Thoracic aorta (tissue), 2 donors: ENCODE results near the gene HOXB2. TPM values are rescaled to one million over a fixed set of nuclear protein-coding genes. Genes with fewer than 3 reads are reported as not detected.
A peak's percentile ranks its signal among the peaks of the same experiment; 100 is the strongest.

Source experiments
- ATAC-seq: fragments of 150-250 bp; one replicate; pipeline ENCODE4 v1.8.0; 2017; ENCODE audit warnings: low read depth; ENCODE audit not compliant: insufficient number of reproducible peaks, low FRiP score
- DNase-seq: peaks from one replicate; pipeline ENCODE4 v3.0.0-alpha.2; 2020; ENCODE audit warnings: low spot score
- H3K27ac ChIP-seq, 2 donors: fragments of 200-600 bp; sonication (generic); 1 replicate in 1 of 2; 2 replicates in 1 of 2; pipeline ENCODE4 v1.5.1; 2016; ENCODE audit warnings: mild to moderate bottlenecking in 2 of 2, moderate library complexity in 2 of 2
- H3K27me3 ChIP-seq: fragments of 200-600 bp; sonication (generic); replicated peaks from 2 replicates; pipeline ENCODE4 v1.6.0; 2016; ENCODE audit warnings: mild to moderate bottlenecking; ENCODE audit not compliant: insufficient read depth
- H3K36me3 ChIP-seq: fragments of 200-600 bp; sonication (generic); one replicate; pipeline ENCODE4 v1.5.1; 2016
- H3K4me1 ChIP-seq, 2 donors: fragments of 200-600 bp; sonication (generic); 1 replicate in 1 of 2; 2 replicates in 1 of 2; pipeline versions ENCODE4 v1.5.1 to v1.6.0; 2016; ENCODE audit warnings: low read depth in 2 of 2, mild to moderate bottlenecking in 1 of 2; ENCODE audit not compliant: control insufficient read depth in 1 of 2
- H3K4me3 ChIP-seq: fragments of 200-600 bp; sonication (generic); 2 replicates; pipeline ENCODE4 v1.5.1; 2016; ENCODE audit warnings: mild to moderate bottlenecking
- H3K9me3 ChIP-seq: fragments of 200-600 bp; sonication (generic); 2 replicates; pipeline ENCODE4 v1.5.1; 2016
- CTCF ChIP-seq: fragments of 200-600 bp; sonication (generic); IDR thresholded peaks from one replicate; pipeline ENCODE4 v1.5.1; 2019; ENCODE audit warnings: antibody characterized with exemption
- total RNA-seq, 2 donors: library from RNA; depleted of rRNA; stranded (reverse); fragments of >200 nt; gene quantifications; one replicate each; pipeline versions ENCODE4 v1.1.0 to v1.2.3, GENCODE V29; 2016

Gene HOXB2
- total RNA-seq, 2 donors from 2014 or later, result 53.3 to 73.0 TPM

- peak overlapping the region; percentile 84 to 97 for H3K27ac ChIP-seq
- DNase-seq (no peak), ATAC-seq (no peak)
- no peaks in the 10 kb centered on the region for H3K36me3 ChIP-seq
- H3K4me3 ChIP-seq, result peak overlapping the region; percentile 72
- H3K4me1 ChIP-seq, result peaks cover 17 to 56% of the 10 kb centered on the region in 2 donors
- TF ChIP-seq CTCF, result no peak
- no peaks in the 10 kb centered on the region for H3K27me3 ChIP-seq
- no peaks in the 10 kb centered on the region for H3K9me3 ChIP-seq
These were observed 33.9 kb upstream of the HOXB2 start for GRCh38 chr17:48578616-48579470.

GRCh38 chr17:48577946-48578615 is 33.2 kb upstream of the HOXB2 start, which contains the start of gene HOXB4:
HOXB4 (minus strand) TSS chr17:48578350; CDS start chr17:48578319, 31 bp downstream.
- DNase-seq, result peak; percentile 64
- no peak for ATAC-seq
- no peak for TF ChIP-seq CTCF
- H3K4me3 ChIP-seq, result peak within 1 kb of the TSS; percentile 72
- peak within 1 kb of the TSS; percentile 89 to 97 for H3K27ac ChIP-seq
- H3K4me1 ChIP-seq, result peaks cover 20 to 57% of the 10 kb centered on the region in 2 donors
- no peaks in the 10 kb centered on the region for H3K36me3 ChIP-seq
- H3K27me3 ChIP-seq, result no peaks in the 10 kb centered on the region
- no peaks in the 10 kb centered on the region for H3K9me3 ChIP-seq

GRCh38 chr17:48577330-48577945 is 32.5 kb upstream of the HOXB2 start:
- peak overlapping the region; percentile 72 for H3K4me3 ChIP-seq
- peak; percentile 21 for ATAC-seq
- DNase-seq, result no peak
- H3K36me3 ChIP-seq, result no peaks in the 10 kb centered on the region
- H3K9me3 ChIP-seq, result no peaks in the 10 kb centered on the region
- no peaks in the 10 kb centered on the region for H3K27me3 ChIP-seq
- peak overlapping the region; percentile 89 to 97 for H3K27ac ChIP-seq
- TF ChIP-seq CTCF, result no peak
- peaks cover 21 to 57% of the 10 kb centered on the region in 2 donors for H3K4me1 ChIP-seq

- Histone ChIP-seq H3K36me3 (no peaks in the 10 kb centered on the region), H3K27ac (peak overlapping the region; percentile 89 to 97), H3K27me3 (no peaks in the 10 kb centered on the region), H3K4me3 (peak overlapping the region; percentile 72), H3K4me1 (peaks cover 29 to 64% of the 10 kb centered on the region in 2 donors), H3K9me3 (no peaks in the 10 kb centered on the region)
- DNase-seq (no peak), ATAC-seq (peak; percentile 30)
- no peak for TF ChIP-seq CTCF
These were observed 31.8 kb upstream of the HOXB2 start for GRCh38 chr17:48576479-48577309.
